GM18502 (cell line): ENCODE results near the gene ZW10.
"Not testable (repeated sequence)": the region's sequence is repeated elsewhere in the genome, so short reads cannot be mapped to it uniquely, and the experiment has no call there.

Experiments
- ATAC-seq: cut with Tn5 transposase; IDR thresholded peaks from one replicate; pipeline ENCODE4 v1.9.1; 2021; ENCODE audit warnings: mild to moderate bottlenecking; ENCODE audit not compliant: unreplicated experiment, poor library complexity

Gene ZW10, protein sequence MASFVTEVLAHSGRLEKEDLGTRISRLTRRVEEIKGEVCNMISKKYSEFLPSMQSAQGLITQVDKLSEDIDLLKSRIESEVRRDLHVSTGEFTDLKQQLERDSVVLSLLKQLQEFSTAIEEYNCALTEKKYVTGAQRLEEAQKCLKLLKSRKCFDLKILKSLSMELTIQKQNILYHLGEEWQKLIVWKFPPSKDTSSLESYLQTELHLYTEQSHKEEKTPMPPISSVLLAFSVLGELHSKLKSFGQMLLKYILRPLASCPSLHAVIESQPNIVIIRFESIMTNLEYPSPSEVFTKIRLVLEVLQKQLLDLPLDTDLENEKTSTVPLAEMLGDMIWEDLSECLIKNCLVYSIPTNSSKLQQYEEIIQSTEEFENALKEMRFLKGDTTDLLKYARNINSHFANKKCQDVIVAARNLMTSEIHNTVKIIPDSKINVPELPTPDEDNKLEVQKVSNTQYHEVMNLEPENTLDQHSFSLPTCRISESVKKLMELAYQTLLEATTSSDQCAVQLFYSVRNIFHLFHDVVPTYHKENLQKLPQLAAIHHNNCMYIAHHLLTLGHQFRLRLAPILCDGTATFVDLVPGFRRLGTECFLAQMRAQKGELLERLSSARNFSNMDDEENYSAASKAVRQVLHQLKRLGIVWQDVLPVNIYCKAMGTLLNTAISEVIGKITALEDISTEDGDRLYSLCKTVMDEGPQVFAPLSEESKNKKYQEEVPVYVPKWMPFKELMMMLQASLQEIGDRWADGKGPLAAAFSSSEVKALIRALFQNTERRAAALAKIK

DNA sequence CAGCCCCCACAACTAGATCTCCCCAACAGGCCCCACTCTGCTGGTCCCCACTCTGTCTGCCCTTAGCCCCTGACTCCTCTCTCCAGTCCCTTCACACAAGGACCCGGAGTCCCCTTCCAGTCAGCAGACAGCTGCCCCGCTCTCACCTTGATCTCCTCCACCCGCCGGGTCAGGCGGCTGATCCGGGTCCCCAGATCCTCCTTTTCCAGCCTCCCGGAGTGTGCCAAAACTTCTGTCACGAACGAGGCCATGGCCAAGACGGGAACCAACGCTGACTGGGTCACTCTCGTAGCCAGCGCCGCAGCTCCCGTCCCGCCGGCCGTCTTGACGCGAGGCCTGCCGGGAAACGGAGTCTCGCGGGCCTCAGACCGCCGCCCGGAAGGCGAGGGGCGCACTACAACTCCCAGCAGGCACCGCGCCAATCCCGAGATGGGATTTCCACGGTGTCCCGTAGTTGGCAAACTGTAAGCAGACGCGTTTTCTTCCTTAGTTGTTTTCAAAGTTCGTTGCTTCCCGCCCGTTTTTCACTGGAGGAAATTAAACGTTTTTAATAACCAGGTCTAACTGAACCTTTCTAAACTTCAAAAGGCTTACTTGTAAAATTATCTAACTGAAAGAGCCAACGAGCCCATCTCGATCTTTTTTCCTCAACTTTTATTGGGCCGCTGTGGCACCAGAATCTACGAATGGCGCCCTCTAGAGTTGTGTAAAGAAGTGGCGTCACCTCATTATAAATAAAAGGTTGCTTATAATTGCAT lies at the start of gene ZW10:
Gene ZW10 (minus strand): TSS at position 277 of the 758 bp plus-strand sequence. CDS start 26 bp downstream, at position 251.
- peak; percentile 97 for ATAC-seq

DNA sequence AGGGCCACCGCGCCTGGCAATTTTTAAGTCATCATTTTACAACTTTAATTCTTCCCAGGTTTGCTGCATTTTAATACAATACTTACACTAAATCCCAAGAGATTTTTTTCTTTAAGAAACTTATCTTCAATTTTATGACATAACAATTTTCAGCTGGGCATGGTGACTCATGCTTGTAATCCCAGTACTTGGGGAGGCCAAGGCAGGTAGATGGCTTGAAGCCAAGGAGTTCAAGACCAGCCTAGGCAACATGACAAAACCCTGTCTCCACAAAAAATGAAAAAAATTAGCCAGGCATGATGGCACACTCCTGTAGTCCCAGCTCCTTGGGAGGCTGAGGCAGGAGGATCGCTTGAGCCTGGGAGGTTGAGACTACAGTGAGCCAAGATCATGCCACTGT lies 44.9 kb upstream of the ZW10 start:
- no peak for ATAC-seq

DNA sequence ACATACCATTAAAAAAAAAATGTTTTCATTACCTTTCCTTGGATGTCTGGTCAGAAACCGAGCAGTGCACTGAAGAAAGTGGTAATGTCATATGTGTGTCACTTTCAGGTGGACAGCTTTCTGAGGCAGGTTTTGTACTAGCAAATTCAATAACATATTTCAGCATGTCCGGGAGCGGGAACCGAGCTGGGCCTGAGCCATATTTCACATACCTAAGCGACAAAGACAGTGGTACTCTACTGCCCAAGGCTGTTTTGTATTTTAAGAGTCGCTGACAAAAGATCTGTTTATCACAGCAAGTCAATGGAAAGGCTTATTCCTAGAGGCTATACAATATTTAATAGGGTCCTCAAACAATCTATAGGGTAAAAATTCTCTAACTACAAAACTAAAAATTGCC lies 44.1 kb upstream of the ZW10 start:
- no peak for ATAC-seq

DNA sequence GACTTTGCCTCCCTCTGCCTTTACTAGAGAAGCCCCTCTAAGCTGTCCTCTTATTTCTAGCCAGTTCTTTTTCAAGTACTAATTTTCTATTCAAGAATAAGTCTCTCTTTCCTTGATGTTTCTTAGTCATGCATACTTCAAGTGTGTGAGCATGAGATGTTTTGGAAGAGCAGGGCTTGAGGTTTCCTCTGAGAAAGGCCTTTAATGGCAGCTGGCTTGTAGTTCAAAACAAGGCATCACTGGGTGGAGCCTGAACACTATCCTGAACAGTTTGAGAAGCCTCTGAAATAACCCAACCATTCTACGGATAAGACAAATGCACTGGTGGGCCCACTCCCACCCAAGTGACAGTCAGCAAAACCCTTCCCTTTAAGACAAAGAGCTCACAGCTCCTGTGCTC lies 43.7 kb upstream of the ZW10 start:
- ATAC-seq = no peak

DNA sequence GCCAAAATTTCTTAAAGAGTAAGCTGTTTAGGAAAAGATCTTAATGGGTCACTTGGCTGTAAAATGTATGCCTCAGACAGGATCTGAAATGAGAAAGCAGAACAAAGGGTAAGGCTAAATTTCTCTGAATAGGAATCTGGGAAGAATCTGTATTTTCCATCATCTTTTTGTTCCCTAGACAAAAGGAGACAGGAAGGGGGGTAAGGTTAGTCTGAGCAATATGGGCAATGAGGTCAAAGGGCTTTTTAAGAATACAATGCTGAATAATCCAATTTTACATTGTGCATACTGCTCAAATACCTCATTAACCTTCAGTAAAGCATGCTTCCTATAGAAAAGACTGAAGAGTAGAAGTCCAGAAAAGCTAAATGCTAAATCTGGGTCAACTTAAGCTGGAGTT lies 40.7 kb upstream of the ZW10 start:
- ATAC-seq = no peak

DNA sequence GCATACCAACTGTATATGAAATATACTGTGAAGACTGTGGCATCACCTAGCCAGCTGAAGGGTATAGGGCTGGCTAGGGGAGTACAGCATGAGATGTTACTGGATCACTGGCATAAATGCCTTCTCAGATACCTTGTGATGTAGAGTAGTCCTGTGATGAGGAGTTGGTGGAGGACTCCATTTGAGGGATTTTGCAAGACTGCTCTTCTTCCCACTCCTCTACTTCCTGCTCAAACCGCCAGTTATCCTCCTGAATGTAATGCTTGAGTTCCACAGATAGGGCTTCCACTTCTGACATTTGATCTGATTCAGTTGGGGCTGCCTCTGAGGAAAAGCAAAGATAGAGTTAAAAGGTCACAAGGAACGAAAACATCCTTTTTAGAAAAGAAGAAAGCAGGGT lies 35.4 kb upstream of the ZW10 start:
- ATAC-seq = no peak

DNA sequence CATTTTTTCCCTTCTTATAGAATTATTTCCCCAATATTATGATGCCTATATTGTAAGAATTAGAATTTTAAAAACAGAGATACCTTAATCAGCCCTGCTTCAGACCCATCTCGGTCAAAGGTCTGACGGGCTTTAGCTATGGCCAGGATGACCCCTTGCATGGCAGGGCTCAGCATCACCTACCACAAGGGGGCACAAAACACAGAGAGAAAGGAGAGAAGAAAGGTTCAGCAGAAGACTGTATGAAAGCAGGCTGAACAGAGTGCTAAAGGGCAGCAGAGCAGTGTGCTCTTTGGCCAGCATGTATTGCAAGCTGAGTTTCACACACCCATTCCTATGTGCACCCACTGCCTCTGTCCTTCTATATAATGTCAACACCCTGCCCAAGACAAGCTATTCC lies 32.9 kb upstream of the ZW10 start:
- ATAC-seq = peak; percentile 61

DNA sequence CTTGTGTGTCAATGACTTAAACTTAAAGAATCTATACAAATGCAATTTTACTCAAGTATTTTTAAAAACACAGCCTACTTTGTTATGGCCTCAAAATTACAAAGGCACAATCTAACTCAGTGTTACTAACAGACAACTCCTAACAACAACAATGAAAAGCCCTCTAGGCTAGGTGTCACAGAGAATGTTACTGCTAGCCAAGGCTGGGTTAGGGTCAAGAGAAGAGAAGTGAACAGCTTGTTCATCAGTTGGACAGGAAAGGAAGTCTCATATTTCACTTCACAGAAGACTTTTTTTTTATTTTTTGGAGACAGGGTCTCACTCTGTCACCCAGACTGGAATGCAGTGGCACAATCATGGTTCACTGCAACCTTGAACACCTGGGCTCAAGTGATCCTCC lies 32.1 kb upstream of the ZW10 start:
- no peak for ATAC-seq

DNA sequence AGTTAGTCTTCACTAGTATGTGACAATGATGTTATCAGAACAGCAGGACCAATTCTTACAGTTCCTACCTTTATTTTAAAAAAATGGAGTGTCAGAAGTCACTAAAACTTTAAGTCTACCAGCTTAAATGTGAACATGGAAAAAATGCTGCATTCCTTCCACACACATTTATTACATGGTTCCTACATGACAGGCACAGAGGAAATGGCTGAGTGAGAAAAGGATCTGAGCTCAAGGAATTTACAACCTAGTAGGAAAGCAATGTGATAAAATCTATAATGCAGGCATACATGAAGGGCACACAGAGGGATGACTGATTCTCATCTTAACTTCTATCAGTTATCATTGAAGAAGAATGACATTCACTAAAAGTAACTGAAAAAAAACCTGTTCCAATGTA lies 29.1 kb upstream of the ZW10 start:
- ATAC-seq = no peak

DNA sequence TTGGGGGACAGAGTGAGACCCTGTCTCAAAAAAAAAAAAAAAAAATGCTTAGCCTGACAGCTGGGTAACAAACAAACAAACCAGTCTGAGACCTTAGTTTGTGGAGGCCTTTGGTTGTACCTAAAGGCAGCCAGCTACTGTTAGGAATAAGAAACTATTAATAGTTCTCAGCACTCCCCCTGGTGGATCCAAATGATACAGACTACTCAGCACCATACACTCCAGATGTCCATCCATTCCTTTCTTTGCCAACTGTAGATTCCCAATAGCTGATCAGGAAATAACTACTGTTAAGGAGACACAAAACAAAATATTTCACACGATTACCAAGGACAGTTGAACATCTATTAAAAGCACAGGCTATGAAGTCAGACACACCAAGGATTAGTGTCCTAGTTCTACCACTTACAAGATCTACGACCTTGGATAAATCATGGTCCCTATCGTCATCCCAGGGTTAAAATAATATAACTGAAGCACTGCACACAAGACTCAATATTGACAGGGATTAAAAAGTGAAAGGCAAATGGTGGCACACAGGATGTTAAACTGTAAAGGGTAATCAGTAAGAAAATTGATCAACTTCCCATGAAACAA lies 23.3 kb upstream of the ZW10 start:
- ATAC-seq = peak; percentile 73

DNA sequence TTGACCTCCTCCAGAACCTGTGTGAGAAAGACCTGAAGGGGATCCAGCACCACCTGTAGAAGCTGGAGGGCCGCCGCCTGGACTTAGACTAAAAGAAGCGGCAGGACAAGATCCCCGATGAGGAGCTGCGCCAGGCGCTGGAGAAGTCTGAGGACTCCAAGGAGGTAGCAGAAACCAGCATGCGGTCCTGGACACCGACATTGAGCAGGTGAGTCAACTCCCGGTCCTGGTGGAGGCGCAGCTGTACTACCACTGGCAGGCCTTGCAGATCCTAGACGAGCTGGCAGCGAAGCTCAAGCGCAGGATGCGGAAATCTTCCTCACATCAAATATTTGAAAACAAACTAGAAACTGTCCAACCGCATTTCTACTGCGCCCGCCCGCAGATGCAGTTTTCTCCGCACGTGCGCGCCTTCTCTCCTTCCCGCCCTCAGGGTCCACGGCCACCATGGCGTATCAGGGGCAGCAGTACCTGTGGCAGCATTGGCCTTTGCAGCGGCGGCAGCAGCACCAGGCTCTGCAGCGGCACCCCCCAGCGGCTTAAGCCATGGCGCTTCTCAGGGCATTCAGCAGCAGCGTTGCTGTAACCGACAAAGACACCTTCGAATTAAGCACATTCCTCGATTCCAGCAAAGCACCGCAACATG lies 16.3 kb upstream of the ZW10 start:
- ATAC-seq = no peak

DNA sequence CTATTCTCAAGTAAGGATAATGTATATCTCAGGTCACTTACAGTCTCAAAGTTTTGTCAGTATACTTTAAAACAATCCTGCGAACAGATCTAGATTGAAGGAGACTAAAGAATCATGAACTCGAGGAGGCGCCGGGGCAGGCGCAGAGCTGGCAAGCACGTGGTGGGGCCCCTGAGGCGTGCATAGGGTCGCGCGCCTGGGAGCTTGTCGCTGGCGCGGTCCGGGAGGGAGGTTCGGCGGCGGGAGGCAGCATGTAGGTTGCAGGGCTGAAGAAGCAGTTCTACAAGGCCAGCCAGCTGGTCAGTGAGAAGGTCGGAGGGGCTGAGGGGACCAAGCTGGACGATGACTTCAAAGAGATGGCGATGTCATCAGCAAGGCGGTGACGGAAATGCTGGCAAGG lies 15.5 kb upstream of the ZW10 start:
- ATAC-seq = not testable (repeated sequence)

DNA sequence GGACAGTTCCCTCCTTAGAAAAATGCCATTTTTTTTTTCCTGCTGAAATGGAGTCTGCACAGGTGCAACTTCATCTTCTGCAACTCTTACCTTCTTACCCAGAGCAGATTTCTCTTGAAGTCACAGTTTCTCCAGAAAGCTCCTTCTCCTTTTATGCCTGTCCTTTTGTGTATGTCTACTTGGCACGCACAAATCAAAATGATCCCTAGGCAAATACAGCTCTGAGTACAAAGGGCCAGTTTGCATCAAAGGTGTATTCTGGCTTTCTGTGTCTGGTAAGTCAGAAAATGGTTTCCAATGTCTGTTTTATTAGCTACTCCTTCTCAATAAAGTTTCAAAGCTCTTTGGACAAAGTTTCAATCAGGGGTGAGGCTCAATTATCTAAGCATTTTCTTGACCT lies 8.6 kb upstream of the ZW10 start:
- no peak for ATAC-seq

DNA sequence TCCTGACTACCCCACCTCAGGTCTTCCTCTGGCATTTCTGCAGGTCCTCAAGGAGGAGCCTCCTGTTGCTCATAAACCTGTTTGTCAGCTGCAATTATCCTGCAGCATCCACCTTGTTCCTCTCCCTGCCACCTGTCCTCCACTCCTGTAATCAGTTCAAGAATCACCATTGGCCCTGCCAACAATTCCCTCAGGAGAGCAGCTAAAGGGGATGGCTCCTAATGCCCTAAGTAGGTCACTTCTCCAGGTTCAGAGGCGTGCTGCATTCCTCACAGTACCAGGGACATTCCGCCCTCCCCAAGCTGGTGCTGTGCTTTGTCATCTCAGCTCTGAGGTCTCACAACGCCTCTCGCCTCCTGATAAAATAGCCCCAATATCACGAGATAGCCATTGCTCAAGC lies 8.2 kb upstream of the ZW10 start:
- no peak for ATAC-seq

DNA sequence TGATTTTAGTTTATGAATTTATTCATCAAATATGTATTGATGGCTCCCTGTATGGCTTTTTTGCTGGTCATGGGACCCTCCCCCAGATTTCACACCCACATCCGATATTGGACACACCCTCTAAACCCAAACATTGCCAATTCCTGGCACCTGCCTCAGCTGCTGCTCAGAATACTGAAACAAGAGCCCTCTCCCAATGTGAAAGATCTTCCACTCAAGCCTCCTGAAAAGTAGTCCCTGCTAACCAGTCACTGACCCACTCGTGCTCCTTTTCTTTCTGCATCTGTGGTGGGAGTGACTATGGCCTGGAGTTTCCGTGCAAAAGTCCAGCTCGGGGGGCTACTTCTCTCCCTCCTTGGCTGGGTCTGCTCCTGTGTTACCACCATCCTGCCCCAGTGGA lies 6.0 kb upstream of the ZW10 start, which contains the start of gene CLDN25:
Gene CLDN25 (plus strand): TSS at position 301 of the 400 bp plus-strand sequence. CDS start 0 bp downstream, at position 301.
- no peak for ATAC-seq

DNA sequence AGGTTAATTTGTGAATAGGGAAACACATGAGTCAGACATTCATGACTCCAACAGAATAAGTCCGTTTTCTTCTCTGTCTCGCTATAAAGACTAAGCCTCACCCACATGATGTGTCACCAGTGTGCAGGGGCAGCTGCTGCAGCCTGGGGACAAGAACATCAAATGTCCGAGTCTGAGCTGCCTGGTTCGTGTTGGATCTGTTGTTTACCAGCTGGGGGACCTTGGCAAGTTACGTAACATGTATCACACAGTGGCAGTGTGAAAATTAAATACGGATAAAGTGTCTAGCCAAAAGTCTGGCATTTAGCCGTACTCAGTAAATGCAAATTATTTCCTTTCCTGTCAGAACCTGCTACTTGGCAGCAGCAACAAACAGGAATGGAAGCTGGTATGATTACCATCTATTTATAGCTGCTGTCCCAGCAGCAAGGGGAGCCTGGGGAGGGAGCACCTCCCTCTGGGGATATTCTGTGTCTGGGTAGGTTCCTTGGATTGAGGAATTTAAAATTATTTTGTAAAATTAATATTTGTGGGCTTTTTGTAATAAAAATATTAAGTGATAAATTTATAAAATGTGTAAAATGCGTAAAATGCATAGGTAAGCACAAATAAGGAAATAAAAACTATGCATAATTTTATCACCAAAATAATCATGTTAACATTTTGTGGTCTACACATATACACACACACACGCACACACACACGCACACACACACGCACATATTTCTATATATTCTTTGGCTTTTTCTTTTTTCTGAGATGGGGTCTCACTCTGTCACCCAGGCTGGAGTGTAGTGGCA lies 4.8 kb upstream of the ZW10 start:
- ATAC-seq = no peak

DNA sequence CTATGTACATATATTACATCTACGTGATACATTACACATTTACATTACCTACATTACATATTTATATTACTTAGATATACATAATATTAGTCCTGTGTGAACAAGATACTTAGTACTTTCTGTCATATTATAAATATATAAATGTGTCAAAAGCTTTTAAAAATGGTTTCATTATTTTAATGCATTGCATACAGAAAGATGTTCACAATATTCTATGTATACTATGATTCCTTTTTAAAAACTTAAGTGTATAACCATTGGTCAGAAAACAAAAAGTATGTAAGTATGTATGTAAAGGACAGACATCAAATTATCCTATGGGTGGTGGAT lies 647 bp upstream of the ZW10 start:
- no peak for ATAC-seq

DNA sequence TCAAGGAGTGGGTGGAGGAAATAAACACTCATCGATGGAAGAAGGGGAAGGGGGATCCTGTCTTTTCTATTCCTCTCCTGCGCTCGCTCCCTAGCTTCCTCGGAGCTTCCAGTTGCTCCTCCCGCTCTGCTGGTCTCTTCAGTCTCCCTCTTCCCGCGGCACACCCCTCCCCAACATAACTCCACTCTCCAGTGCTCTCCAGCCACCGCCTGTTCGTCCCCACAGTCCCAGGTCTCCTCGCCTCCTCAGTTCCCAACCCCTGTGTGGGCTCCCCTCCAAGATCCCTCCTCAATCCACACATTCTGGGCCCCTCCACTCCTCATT lies 438 bp downstream of the ZW10 start:
- no peak for ATAC-seq

DNA sequence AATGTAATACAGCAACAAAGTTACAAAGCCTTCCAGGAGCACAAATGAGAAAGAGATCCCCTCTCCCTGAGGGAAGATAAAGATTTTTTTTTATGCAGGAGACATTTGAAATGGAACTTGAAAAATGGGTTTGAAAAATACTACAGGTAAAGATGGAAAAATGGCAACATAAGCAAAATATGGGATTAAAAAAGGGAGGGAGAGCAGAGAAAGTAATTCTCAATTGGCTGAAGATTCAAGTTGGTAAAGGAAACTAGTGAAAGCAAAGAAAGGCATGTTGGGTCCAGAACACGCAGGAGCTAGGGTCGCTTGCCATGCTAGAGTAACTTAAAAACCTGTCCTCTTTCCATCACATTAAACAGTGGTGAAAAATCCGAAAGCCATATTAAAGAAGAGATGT lies 1.5 kb downstream of the ZW10 start:
- no peak for ATAC-seq
